Neural cell (in vitro differentiated cells): ENCODE measurements around the gene PRKCG. TPM values are rescaled to one million over a fixed set of nuclear protein-coding genes. Genes with fewer than 3 reads are reported as not detected.

Experiments used
- H2AFZ ChIP-seq: fragments of 200-600, 300-800 bp; sonication (generic), shearing (Covaris generic); 2 replicates; pipeline ENCODE4 v1.6.0; 2014; ENCODE audit warnings: low read depth, mild to moderate bottlenecking, antibody characterized with exemption, low read length, moderate library complexity
- H3F3A ChIP-seq: fragments of 200-600 bp; shearing (Covaris generic); 2 replicates; pipeline ENCODE4 v1.6.1; 2016; ENCODE audit warnings: mild to moderate bottlenecking, moderate library complexity, mixed read lengths, antibody characterized with exemption, low read length; ENCODE audit not compliant: insufficient read depth, poor library complexity, severe bottlenecking
- H3K27ac ChIP-seq: fragments of 200-600, 300-800 bp; sonication (generic), shearing (Covaris generic); 2 replicates; pipeline ENCODE4 v1.5.1; 2014; ENCODE audit warnings: mild to moderate bottlenecking, low read length, moderate library complexity
- H3K27me3 ChIP-seq: fragments of 300-800, 200-600 bp; sonication (generic), shearing (Covaris generic); 2 replicates; pipeline ENCODE4 v1.6.0; 2014; ENCODE audit warnings: mild to moderate bottlenecking, low read depth, low read length, moderate library complexity; ENCODE audit not compliant: insufficient read depth
- H3K36me3 ChIP-seq: fragments of 300-800, 200-600 bp; sonication (generic), shearing (Covaris generic); 2 replicates; pipeline ENCODE4 v1.5.1; 2014; ENCODE audit warnings: mild to moderate bottlenecking, antibody characterized with exemption, low read length, moderate library complexity; ENCODE audit not compliant: insufficient read depth
- H3K4me2 ChIP-seq: fragments of 300-800, 200-600 bp; sonication (generic), shearing (Covaris generic); 2 replicates; pipeline ENCODE4 v1.6.0; 2014; ENCODE audit warnings: mild to moderate bottlenecking, low read length
- H3K4me3 ChIP-seq: fragments of 300-800, 200-600 bp; sonication (generic), shearing (Covaris generic); 2 replicates; pipeline ENCODE4 v1.5.1; 2014; ENCODE audit warnings: mild to moderate bottlenecking, low read length, moderate library complexity
- H3K79me2 ChIP-seq: fragments of 200-600 bp; shearing (Covaris generic); replicated peaks from 2 replicates; pipeline ENCODE4 v1.6.0; 2014; ENCODE audit warnings: mild to moderate bottlenecking, low read length, moderate library complexity; ENCODE audit not compliant: insufficient read depth
- H3K9ac ChIP-seq: fragments of 300-800, 200-600 bp; sonication (generic), shearing (Covaris generic); 2 replicates; pipeline ENCODE4 v1.6.1; 2016; ENCODE audit warnings: mild to moderate bottlenecking, low read length, mixed read lengths
- H3K9me2 ChIP-seq: fragments of 200-600 bp; shearing (Covaris generic); 2 replicates; pipeline ENCODE4 v1.6.1; 2016; ENCODE audit warnings: mild to moderate bottlenecking, low read length, mixed read lengths; ENCODE audit not compliant: insufficient read depth
- H3K9me3 ChIP-seq: fragments of 200-600, 300-800 bp; sonication (generic), shearing (Covaris generic); 2 replicates; pipeline ENCODE4 v1.6.1; 2016; ENCODE audit warnings: mild to moderate bottlenecking, mixed run types, low read length, moderate library complexity, mixed read lengths
- H4K20me1 ChIP-seq: fragments of 200-600 bp; shearing (Covaris generic); 2 replicates; pipeline ENCODE4 v1.6.1; 2016; ENCODE audit warnings: mild to moderate bottlenecking, mixed run types; ENCODE audit not compliant: insufficient read depth
- EP300 ChIP-seq: fragments of 450-650 bp; conservative IDR thresholded peaks from 2 replicates; pipeline ENCODE4 v1.6.1; 2014; ENCODE audit warnings: antibody characterized with exemption, mild to moderate bottlenecking, moderate library complexity; ENCODE audit not compliant: poor library complexity, severe bottlenecking
- EZH2 ChIP-seq: fragments of 200-600, 300-800 bp; shearing (Covaris generic), sonication (generic); IDR thresholded peaks from 2 replicates; pipeline ENCODE4 v1.6.1; 2014; ENCODE audit warnings: antibody characterized with exemption, low read length, borderline replicate concordance, mild to moderate bottlenecking; ENCODE audit not compliant: insufficient read depth, poor library complexity, severe bottlenecking
- MXI1 ChIP-seq: fragments of 450-650 bp; conservative IDR thresholded peaks from 2 replicates; pipeline ENCODE4 v1.6.1; 2014; ENCODE audit warnings: antibody characterized with exemption, mild to moderate bottlenecking; ENCODE audit not compliant: poor library complexity, severe bottlenecking
- POLR2AphosphoS5 ChIP-seq: IDR thresholded peaks from 2 replicates; pipeline ENCODE4 v1.6.1; 2012
- RAD21 ChIP-seq: fragments of 450-650 bp; conservative IDR thresholded peaks from 2 replicates; pipeline ENCODE4 v1.6.1; 2014; ENCODE audit warnings: antibody characterized with exemption, mild to moderate bottlenecking, moderate library complexity
- SMC3 ChIP-seq: fragments of 450-650 bp; conservative IDR thresholded peaks from 2 replicates; pipeline ENCODE4 v1.6.1; 2014; ENCODE audit warnings: antibody characterized with exemption, mild to moderate bottlenecking, moderate library complexity; ENCODE audit not compliant: poor library complexity
- TAF1 ChIP-seq: IDR thresholded peaks from 2 replicates; pipeline ENCODE4 v1.6.1; 2012; ENCODE audit warnings: low read depth
- polyA plus RNA-seq: library from polyadenylated mRNA; depleted of rRNA; stranded (reverse); fragments of >200 nt; gene quantifications from 2 replicates; pipeline ENCODE4 v1.2.3, GENCODE V29; 2014
- TF ChIP-seq, protein P1 (sequence below): IDR thresholded peaks from 2 replicates; pipeline ENCODE4 v1.6.1; 2012; ENCODE audit warnings: borderline replicate concordance
- TF ChIP-seq, protein P2 (sequence below): fragments of 450-650 bp; IDR thresholded peaks from 2 replicates; pipeline ENCODE4 v1.5.1; 2014; ENCODE audit warnings: antibody characterized with exemption, mild to moderate bottlenecking, moderate library complexity; ENCODE audit not compliant: poor library complexity, severe bottlenecking

The PRKCG gene
- polyA plus RNA-seq, 1 donor from 2014 or later: 0.99 TPM

GRCh38 chr19:53896682-53897081, 14.7 kb downstream of the PRKCG start:
- no peaks in the 10 kb centered on the region for H4K20me1 ChIP-seq
- H3K9ac ChIP-seq: no peak overlapping the region
- no peaks in the 10 kb centered on the region for H3K27me3 ChIP-seq
- no peaks in the 10 kb centered on the region for H3K79me2 ChIP-seq
- no peak overlapping the region for H2AFZ ChIP-seq
- no peaks in the 10 kb centered on the region for H3K9me2 ChIP-seq
- H3K9me3 ChIP-seq: no peaks in the 10 kb centered on the region
- H3K4me2 ChIP-seq: no peak overlapping the region
- no peak overlapping the region for H3K4me3 ChIP-seq
- H3K27ac ChIP-seq: no peak overlapping the region
- H3F3A ChIP-seq: no peaks in the 10 kb centered on the region
- TF ChIP-seq, protein P1, sequence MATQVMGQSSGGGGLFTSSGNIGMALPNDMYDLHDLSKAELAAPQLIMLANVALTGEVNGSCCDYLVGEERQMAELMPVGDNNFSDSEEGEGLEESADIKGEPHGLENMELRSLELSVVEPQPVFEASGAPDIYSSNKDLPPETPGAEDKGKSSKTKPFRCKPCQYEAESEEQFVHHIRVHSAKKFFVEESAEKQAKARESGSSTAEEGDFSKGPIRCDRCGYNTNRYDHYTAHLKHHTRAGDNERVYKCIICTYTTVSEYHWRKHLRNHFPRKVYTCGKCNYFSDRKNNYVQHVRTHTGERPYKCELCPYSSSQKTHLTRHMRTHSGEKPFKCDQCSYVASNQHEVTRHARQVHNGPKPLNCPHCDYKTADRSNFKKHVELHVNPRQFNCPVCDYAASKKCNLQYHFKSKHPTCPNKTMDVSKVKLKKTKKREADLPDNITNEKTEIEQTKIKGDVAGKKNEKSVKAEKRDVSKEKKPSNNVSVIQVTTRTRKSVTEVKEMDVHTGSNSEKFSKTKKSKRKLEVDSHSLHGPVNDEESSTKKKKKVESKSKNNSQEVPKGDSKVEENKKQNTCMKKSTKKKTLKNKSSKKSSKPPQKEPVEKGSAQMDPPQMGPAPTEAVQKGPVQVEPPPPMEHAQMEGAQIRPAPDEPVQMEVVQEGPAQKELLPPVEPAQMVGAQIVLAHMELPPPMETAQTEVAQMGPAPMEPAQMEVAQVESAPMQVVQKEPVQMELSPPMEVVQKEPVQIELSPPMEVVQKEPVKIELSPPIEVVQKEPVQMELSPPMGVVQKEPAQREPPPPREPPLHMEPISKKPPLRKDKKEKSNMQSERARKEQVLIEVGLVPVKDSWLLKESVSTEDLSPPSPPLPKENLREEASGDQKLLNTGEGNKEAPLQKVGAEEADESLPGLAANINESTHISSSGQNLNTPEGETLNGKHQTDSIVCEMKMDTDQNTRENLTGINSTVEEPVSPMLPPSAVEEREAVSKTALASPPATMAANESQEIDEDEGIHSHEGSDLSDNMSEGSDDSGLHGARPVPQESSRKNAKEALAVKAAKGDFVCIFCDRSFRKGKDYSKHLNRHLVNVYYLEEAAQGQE: no peak
- TF ChIP-seq, protein P2, sequence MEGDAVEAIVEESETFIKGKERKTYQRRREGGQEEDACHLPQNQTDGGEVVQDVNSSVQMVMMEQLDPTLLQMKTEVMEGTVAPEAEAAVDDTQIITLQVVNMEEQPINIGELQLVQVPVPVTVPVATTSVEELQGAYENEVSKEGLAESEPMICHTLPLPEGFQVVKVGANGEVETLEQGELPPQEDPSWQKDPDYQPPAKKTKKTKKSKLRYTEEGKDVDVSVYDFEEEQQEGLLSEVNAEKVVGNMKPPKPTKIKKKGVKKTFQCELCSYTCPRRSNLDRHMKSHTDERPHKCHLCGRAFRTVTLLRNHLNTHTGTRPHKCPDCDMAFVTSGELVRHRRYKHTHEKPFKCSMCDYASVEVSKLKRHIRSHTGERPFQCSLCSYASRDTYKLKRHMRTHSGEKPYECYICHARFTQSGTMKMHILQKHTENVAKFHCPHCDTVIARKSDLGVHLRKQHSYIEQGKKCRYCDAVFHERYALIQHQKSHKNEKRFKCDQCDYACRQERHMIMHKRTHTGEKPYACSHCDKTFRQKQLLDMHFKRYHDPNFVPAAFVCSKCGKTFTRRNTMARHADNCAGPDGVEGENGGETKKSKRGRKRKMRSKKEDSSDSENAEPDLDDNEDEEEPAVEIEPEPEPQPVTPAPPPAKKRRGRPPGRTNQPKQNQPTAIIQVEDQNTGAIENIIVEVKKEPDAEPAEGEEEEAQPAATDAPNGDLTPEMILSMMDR: no peak
- no peak for TF ChIP-seq TAF1
- no peak for TF ChIP-seq SMC3
- no peak for TF ChIP-seq RAD21
- no peaks in the 10 kb centered on the region for H3K36me3 ChIP-seq

GRCh38 chr19:53897459-53897858, 15.5 kb downstream of the PRKCG start:
- H3K27me3 ChIP-seq: no peaks in the 10 kb centered on the region

More at GRCh38 chr19:53897459-53897858, 15.5 kb downstream of the PRKCG start:
- Histone ChIP-seq H4K20me1 (no peaks in the 10 kb centered on the region), H3K36me3 (no peaks in the 10 kb centered on the region), H3K4me3 (no peak overlapping the region), H3K27ac (no peak overlapping the region), H3K79me2 (no peaks in the 10 kb centered on the region), H3K9me2 (no peaks in the 10 kb centered on the region), H3F3A (no peaks in the 10 kb centered on the region), H2AFZ (no peak overlapping the region), H3K9me3 (no peaks in the 10 kb centered on the region), H3K4me2 (no peak overlapping the region), H3K9ac (no peak overlapping the region)
- TF ChIP-seq SMC3 (no peak), POLR2AphosphoS5 (no peak), EP300 (no peak), EZH2 (no peak), RAD21 (no peak), MXI1 (no peak), TAF1 (no peak)
- TF ChIP-seq, protein P1: no peak
- TF ChIP-seq, protein P2: no peak
